GM23338 (cell line): Measurements from ENCODE around the gene SLC40A1.

Experiments
- CREB1 ChIP-seq: fragments of 250-450 bp; sonication (Bioruptor Pico); IDR thresholded peaks from 2 replicates; pipeline ENCODE4 v1.5.0; 2020; ENCODE audit warnings: low read depth, mild to moderate bottlenecking, moderate library complexity
- CTCF ChIP-seq, 2 experiments: fragments of 200-600 bp in 1 of 2; sonication (generic) in 1 of 2; conservative IDR thresholded peaks; 2 replicates each; pipeline versions ENCODE4 v1.5.1 to v1.6.1; 2016 to 2017; ENCODE audit warnings: antibody characterized with exemption in 2 of 2, low read depth in 2 of 2, mild to moderate bottlenecking in 2 of 2, moderate library complexity in 1 of 2
- ETS1 ChIP-seq: IDR thresholded peaks from 2 replicates; pipeline ENCODE4 v1.6.1; 2016; ENCODE audit warnings: antibody characterized with exemption
- EZH2 ChIP-seq: fragments of 200-600 bp; sonication (generic); IDR thresholded peaks from one replicate; pipeline ENCODE4 v1.8.0; 2017; ENCODE audit warnings: antibody characterized with exemption, mild to moderate bottlenecking, low read depth; ENCODE audit not compliant: unreplicated experiment
- EZH2phosphoT487 ChIP-seq: fragments of 200-600 bp; sonication (generic); IDR thresholded peaks from one replicate; pipeline ENCODE4 v1.8.1; 2018; ENCODE audit warnings: antibody characterized with exemption; ENCODE audit not compliant: unreplicated experiment
- POLR2AphosphoS5 ChIP-seq: IDR thresholded peaks from 2 replicates; pipeline ENCODE4 v1.6.1; 2016; ENCODE audit warnings: antibody characterized with exemption, low read depth
- REST ChIP-seq: IDR thresholded peaks from one replicate; pipeline ENCODE4 v1.6.1; 2018; ENCODE audit warnings: antibody characterized with exemption; ENCODE audit not compliant: unreplicated experiment
- STAT1 ChIP-seq: IDR thresholded peaks from one replicate; pipeline ENCODE4 v1.6.1; 2016; ENCODE audit warnings: antibody characterized with exemption; ENCODE audit not compliant: unreplicated experiment

- TF ChIP-seq CTCF (conservative IDR thresholded peaks at IDR 0.05; ENCODE audit: low read depth in 2 of 2), result no peak
- TF ChIP-seq EZH2phosphoT487, result no peak
- no peak for TF ChIP-seq CREB1 (CRISPR knock-in tag)
- no peak for TF ChIP-seq REST
- no peak for TF ChIP-seq EZH2
- no peak for TF ChIP-seq ETS1
- TF ChIP-seq STAT1, result no peak
- no peak for TF ChIP-seq POLR2AphosphoS5
Observed at GRCh38 chr2:189524746-189525145, 55.8 kb downstream of the SLC40A1 start.
